CD4-positive, alpha-beta T cell treated with Interleukin-4 for 1 hour (primary cell): ENCODE results near the gene BAAT.
A peak's percentile ranks its signal among the peaks of the same experiment; 100 is the strongest.
"Not testable (repeated sequence)": the region's sequence is repeated elsewhere in the genome, so short reads cannot be mapped to it uniquely, and the experiment has no call there.

Experiments used
- DNase-seq, 2 donors: peaks; one replicate each; pipeline ENCODE4 v3.0.0-alpha.2; 2020 to 2022

The BAAT gene

GRCh38 chr9:101384873-101385536 lies at the start of gene BAAT:
BAAT (minus strand) TSS chr9:101385006; CDS start chr9:101371404, 13,602 bp downstream.
- not testable (repeated sequence) for DNase-seq

- no peak for DNase-seq
Observed at GRCh38 chr9:101433229-101433628, 48.4 kb upstream of the BAAT start.

GRCh38 chr9:101432740-101433139 lies 47.9 kb upstream of the BAAT start:
- no peak for DNase-seq

- no peak for DNase-seq
Observed at GRCh38 chr9:101432171-101432570, 47.4 kb upstream of the BAAT start.

- DNase-seq, result no peak
Observed at GRCh38 chr9:101429736-101430135, 44.9 kb upstream of the BAAT start.

- DNase-seq, result no peak
Observed at GRCh38 chr9:101428909-101429308, 44.1 kb upstream of the BAAT start.

GRCh38 chr9:101427957-101428655 lies 43.3 kb upstream of the BAAT start:
- DNase-seq, result no peak

- no peak for DNase-seq
Observed at GRCh38 chr9:101427358-101427757, 42.6 kb upstream of the BAAT start.

- no peak for DNase-seq
Observed at GRCh38 chr9:101421653-101422065, 36.9 kb upstream of the BAAT start.

- DNase-seq, result no peak
Observed at GRCh38 chr9:101419863-101420262, 35.1 kb upstream of the BAAT start.

- DNase-seq, result no peak
Observed at GRCh38 chr9:101418518-101419430, 34.0 kb upstream of the BAAT start.

GRCh38 chr9:101417977-101418376 lies 33.2 kb upstream of the BAAT start:
- DNase-seq, result no peak

- no peak for DNase-seq
Observed at GRCh38 chr9:101417389-101417788, 32.6 kb upstream of the BAAT start.

GRCh38 chr9:101415578-101415977 lies 30.8 kb upstream of the BAAT start:
- no peak for DNase-seq

GRCh38 chr9:101414839-101415238 lies 30.0 kb upstream of the BAAT start:
- DNase-seq, result no peak

GRCh38 chr9:101409079-101409477 lies 24.3 kb upstream of the BAAT start:
- no peak for DNase-seq

GRCh38 chr9:101408374-101409078 lies 23.7 kb upstream of the BAAT start:
- no peak for DNase-seq

- no peak for DNase-seq
Observed at GRCh38 chr9:101403516-101404285, 18.9 kb upstream of the BAAT start.

GRCh38 chr9:101400120-101400519 lies 15.3 kb upstream of the BAAT start:
- no peak for DNase-seq

GRCh38 chr9:101399643-101399970 lies 14.8 kb upstream of the BAAT start:
- DNase-seq, result no peak

GRCh38 chr9:101398930-101399642 lies 14.3 kb upstream of the BAAT start:
- DNase-seq, result peak in 1 of 2 donors; percentile 11
